HG03064 (cell line): ENCODE data around the gene XIRP1.

Source experiments
- ATAC-seq: cut with Tn5 transposase; IDR thresholded peaks from one replicate; pipeline ENCODE4 v1.9.1; 2021; ENCODE audit warnings: low read depth; ENCODE audit not compliant: unreplicated experiment

The XIRP1 gene

GRCh38 chr3:39147711-39148434 is 44.5 kb downstream of the XIRP1 start:
- peak; percentile 27 for ATAC-seq

GRCh38 chr3:39146611-39147591 is 45.5 kb downstream of the XIRP1 start:
- no peak for ATAC-seq

GRCh38 chr3:39146083-39146501 is 46.3 kb downstream of the XIRP1 start:
- ATAC-seq, result no peak

GRCh38 chr3:39144748-39145380 is 47.5 kb downstream of the XIRP1 start:
- ATAC-seq, result no peak

- no peak for ATAC-seq
Measured at GRCh38 chr3:39144095-39144747, 48.2 kb downstream of the XIRP1 start.

GRCh38 chr3:39143051-39143885 is 49.1 kb downstream of the XIRP1 start:
- ATAC-seq, result no peak

GRCh38 chr3:39142067-39142466 is 50.3 kb downstream of the XIRP1 start:
- ATAC-seq, result no peak

- ATAC-seq, result no peak
Measured at GRCh38 chr3:39141171-39141995, 51.0 kb downstream of the XIRP1 start.

- no peak for ATAC-seq
Measured at GRCh38 chr3:39140341-39140971, 51.9 kb downstream of the XIRP1 start.

GRCh38 chr3:39139442-39139841 is 53.0 kb downstream of the XIRP1 start:
- ATAC-seq, result no peak

GRCh38 chr3:39138804-39139415 is 53.5 kb downstream of the XIRP1 start:
- ATAC-seq, result no peak

- ATAC-seq, result no peak
Measured at GRCh38 chr3:39137991-39138803, 54.2 kb downstream of the XIRP1 start.

GRCh38 chr3:39137435-39137936 is 54.9 kb downstream of the XIRP1 start:
- ATAC-seq, result no peak

- no peak for ATAC-seq
Measured at GRCh38 chr3:39136533-39137434, 55.6 kb downstream of the XIRP1 start.

- ATAC-seq, result no peak
Measured at GRCh38 chr3:39135170-39135805, 57.1 kb downstream of the XIRP1 start.
